Fibroblast of the aortic adventitia (primary cell): ENCODE data around the gene VCP. TPM values are rescaled to one million over a fixed set of nuclear protein-coding genes. Genes with fewer than 3 reads are reported as not detected.

Experiments used
- DNase-seq: peaks from one replicate; pipeline ENCODE4 v3.0.0-alpha.2; 2010; ENCODE audit warnings: low read depth
- H3K4me3 ChIP-seq: 2 replicates; pipeline ENCODE4 v1.5.1; 2011; ENCODE audit warnings: low read depth, mild to moderate bottlenecking, control low read depth, low read length, moderate library complexity
- total RNA-seq: library from RNA; depleted of rRNA; stranded (reverse); fragments of >200 nt; gene quantifications from 2 replicates; pipeline ENCODE4 v1.2.3, GENCODE V29; 2012; ENCODE audit warnings: low replicate concordance
- TF ChIP-seq, protein P1 (sequence below): IDR thresholded peaks from 2 replicates; pipeline ENCODE4 v1.5.1; 2011; ENCODE audit warnings: mild to moderate bottlenecking, low read length, control low read depth, inconsistent platforms; ENCODE audit not compliant: insufficient read depth

The VCP gene
- total RNA-seq, 1 donor: 203 TPM

- H3K4me3 ChIP-seq: no peak overlapping the region
- DNase-seq: no peak
- TF ChIP-seq, protein P1, sequence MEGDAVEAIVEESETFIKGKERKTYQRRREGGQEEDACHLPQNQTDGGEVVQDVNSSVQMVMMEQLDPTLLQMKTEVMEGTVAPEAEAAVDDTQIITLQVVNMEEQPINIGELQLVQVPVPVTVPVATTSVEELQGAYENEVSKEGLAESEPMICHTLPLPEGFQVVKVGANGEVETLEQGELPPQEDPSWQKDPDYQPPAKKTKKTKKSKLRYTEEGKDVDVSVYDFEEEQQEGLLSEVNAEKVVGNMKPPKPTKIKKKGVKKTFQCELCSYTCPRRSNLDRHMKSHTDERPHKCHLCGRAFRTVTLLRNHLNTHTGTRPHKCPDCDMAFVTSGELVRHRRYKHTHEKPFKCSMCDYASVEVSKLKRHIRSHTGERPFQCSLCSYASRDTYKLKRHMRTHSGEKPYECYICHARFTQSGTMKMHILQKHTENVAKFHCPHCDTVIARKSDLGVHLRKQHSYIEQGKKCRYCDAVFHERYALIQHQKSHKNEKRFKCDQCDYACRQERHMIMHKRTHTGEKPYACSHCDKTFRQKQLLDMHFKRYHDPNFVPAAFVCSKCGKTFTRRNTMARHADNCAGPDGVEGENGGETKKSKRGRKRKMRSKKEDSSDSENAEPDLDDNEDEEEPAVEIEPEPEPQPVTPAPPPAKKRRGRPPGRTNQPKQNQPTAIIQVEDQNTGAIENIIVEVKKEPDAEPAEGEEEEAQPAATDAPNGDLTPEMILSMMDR: no peak
These were observed 5.4 kb downstream of the VCP start for GRCh38 chr9:35067056-35067455.

DNA sequence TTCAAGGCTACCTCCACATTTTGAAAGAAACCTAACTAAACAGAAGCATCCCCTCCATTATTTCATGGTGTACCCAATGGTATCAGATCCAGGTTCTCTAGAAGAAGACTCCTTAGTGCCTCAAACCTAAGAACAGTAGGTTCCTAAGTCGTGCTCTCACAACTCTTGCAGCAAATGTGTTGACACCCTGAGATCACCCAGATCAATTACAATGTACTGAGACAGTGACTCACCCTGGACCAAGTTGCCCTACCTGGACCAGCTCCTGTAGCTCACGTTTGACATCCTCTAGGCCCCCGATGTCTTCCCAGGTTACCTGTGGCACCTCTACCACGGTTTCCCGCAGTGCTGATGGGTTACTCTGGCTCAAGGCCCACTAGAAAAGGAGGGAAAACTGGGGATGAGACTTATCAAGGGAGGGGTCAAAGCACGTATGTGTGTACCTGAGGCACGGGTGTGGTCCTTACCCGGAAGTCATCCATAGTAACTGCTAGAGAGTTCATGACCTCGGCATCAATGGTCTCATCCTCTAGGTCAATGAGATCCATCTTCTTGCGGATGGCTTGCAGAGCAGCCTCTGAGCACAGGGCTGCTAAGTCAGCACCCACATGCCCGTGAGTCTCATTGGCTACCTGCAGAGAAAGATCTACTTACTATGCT is 11.7 kb downstream of the VCP start:
- TF ChIP-seq, protein P1: no peak
- H3K4me3 ChIP-seq: no peak overlapping the region
- no peak for DNase-seq

DNA sequence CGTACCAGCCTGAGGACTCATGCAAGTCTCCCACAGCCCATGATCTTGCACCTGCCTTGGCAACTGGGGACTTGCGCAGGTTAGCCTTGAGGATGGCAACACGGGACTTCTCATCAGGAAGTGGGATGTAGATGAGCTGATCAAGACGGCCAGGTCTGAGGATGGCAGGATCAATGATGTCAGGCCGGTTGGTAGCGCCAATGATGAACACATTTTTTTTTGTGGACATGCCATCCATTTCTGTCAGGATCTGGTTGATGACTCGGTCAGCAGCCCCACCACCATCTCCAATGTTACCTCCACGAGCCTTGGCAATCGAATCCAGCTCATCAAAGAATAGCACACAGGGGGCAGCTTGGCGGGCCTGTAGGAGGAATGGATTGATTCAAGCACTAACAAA is 13.0 kb downstream of the VCP start:
- no peak for DNase-seq
- TF ChIP-seq, protein P1: no peak
- no peak overlapping the region for H3K4me3 ChIP-seq

DNA sequence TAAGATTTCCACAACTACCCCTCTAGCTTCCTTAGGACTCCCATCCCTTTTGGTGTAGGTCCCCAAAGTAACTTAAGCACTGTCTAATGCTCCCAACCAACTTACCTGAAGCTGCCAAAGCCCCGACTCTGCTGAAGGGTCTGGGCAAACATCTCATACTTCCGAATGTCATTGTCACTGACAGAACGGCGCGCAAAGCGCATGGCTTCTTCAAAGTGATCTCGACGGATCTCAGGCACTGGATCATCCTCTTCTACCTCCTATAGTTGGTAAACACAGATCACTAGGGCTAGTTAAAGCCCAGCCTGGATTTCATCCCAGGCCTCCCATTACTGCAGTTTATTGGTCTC is 15.2 kb downstream of the VCP start:
- TF ChIP-seq, protein P1: no peak
- no peak overlapping the region for H3K4me3 ChIP-seq

DNA sequence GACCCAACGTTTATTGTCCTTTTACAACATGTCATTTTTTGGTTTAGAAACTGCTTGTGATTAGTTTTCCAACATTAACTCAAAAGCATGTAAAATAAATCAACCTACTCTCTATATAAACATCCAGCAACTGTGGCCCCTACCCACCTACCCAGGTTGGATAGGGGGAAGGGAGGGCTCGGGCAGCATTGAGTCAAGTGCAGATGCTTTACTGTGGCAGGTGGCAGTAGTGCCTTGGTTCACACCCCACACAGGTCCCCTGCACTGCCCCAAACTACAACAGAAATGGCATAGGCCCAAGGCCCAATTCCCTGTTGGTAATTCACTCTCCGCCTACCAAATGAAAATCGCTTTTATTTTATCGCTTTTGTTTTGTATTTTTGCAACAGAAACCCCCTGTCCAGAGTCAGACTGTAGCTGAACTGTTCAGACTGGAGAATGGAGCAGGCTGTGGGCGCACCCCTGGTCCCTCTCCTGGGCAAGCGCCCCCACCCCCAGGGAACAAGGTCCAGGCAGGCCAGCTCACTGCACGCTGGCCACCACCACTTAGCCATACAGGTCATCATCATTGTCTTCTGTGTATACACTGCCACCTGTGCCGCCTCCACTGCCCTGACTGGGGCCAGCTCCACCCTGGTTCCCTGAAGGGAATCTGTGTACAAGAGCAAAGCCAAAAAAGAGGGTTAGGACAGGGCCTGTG is 15.7 kb downstream of the VCP start:
- no peak overlapping the region for H3K4me3 ChIP-seq
- no peak for DNase-seq
- TF ChIP-seq, protein P1: no peak

More for the DNA sequence above, 15.2 kb downstream of the VCP start:
- DNase-seq: no peak

DNA sequence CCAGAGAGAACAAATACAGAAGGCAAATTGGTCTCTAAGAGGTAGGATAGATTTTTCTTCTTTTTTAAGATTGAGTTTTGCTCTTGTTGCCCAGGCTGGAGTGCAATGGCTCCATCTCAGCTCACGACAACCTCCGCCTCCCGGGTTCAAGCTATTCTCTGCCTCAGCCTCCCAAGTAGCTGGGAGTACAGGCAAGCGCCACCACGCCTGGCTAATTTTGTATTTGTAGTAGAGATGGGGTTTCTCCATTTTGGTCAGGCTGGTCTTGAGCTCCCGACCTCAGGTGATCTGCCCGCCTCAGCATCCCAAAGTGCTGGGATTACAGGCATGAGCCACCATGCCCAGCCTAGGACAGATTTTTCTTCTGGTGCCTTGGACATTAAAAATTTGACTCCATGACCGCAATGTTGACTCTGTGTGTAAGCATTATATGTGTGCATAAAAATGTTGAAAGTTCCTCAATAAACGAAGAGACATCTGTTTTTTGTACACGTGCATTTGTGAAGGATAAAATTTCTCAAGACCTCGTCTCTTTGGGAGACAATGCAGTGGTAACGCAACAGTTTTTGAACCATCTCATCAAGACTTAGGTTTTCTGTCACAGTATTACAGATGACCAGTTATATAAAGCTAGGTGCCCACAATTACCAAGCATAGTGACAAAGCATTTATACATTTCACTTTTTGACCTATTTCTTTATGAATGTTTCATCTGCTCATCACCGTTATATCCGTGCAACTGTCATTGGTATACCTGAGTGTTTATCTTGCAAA is 17.4 kb downstream of the VCP start:
- no peak for DNase-seq
- H3K4me3 ChIP-seq: no peak overlapping the region
- TF ChIP-seq, protein P1: no peak
